ENCODE results near the gene MIP.
"Not testable (repeated sequence)": the region's sequence is repeated elsewhere in the genome, so short reads cannot be mapped to it uniquely, and the experiment has no call there.

MIP gene

GRCh38 chr12:56411781-56412639, 42.4 kb downstream of the MIP start:
- H3K4me3 ChIP-seq (ENCODE audit: low read depth, low read length), result no peak overlapping the region

GRCh38 chr12:56410768-56411167, 43.7 kb downstream of the MIP start:
- H3K4me3 ChIP-seq (ENCODE audit: low read depth, low read length), result no peak overlapping the region

- H3K4me3 ChIP-seq (ENCODE audit: low read depth, low read length), result no peak overlapping the region
Measured at GRCh38 chr12:56408799-56409417, 45.5 kb downstream of the MIP start.

GRCh38 chr12:56404227-56404626, 50.2 kb downstream of the MIP start:
- H3K4me3 ChIP-seq (ENCODE audit: low read depth, low read length), result not testable (repeated sequence)

- not testable (repeated sequence) for H3K4me3 ChIP-seq (ENCODE audit: low read depth, low read length)
Measured at GRCh38 chr12:56401612-56402011, 52.8 kb downstream of the MIP start.

- not testable (repeated sequence) for H3K4me3 ChIP-seq (ENCODE audit: low read depth, low read length)
Measured at GRCh38 chr12:56401125-56401524, 53.3 kb downstream of the MIP start.
